ENCODE results near the gene NSUN6. TPM values are rescaled to one million over a fixed set of nuclear protein-coding genes. Genes with fewer than 3 reads are reported as not detected.
A peak's percentile ranks its signal among the peaks of the same experiment; 100 is the strongest.
"Not testable (repeated sequence)": the region's sequence is repeated elsewhere in the genome, so short reads cannot be mapped to it uniquely, and the experiment has no call there.

The NSUN6 gene
- polyA plus RNA-seq, 1 of the 3 experiments (the other 2 are of a cell fraction) = 5.3 TPM

DNA sequence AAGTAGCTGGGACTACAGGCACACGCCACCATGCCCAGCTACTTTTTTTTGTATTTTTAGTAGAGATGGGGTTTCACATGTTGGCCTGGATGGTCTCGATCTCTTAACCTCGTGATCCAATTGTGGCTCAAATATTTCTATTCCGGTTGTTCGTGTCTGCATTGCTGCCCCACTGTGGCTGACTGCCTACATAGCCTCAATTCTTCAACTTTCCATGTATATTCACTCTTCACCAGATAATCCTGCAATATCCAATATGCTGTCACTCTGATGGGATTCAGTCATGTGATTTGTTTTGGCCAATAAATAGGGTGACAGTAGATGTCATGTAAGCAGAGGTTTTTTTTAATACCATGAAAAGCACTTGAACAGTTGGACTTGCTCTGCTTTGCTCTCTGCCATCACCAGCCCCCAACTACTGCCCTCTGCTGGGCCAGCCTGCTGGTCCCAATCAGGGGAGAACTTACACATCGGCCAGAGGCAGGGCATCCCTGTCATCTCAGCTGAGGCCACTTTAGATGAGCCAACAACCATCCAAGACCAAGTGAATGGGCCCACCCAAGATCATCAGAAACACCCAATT, 56.7 kb downstream of the NSUN6 start:
- H3K27me3 ChIP-seq (ENCODE audit: insufficient read depth) = no peaks in the 10 kb centered on the region
- H3K36me3 ChIP-seq (replicated peaks in 1 of 2; ENCODE audit: control insufficient read depth in 1 of 2, insufficient read depth in 2 of 2, low read length in 1 of 2) = peaks cover 0 to 9% of the 10 kb centered on the region in 2 experiments
- no peak for DNase-seq
- no peaks in the 10 kb centered on the region for H3K9me3 ChIP-seq
- ChIA-PET POLR2A (no interaction called here), CTCF (interaction anchor here (0.7 to 1.1 kb wide), 3 partner anchors 9 to 55 kb away, joined by 3 to 5 read pairs (median 3); no protein-coding TSS in a partner anchor)
- no peaks in the 10 kb centered on the region for H3K9me2 ChIP-seq
- H3F3A ChIP-seq (replicated peaks; ENCODE audit: insufficient read depth) = no peaks in the 10 kb centered on the region
- no peak overlapping the region; a peak in 1 of 4 replicates for H3K4me3 ChIP-seq (ENCODE audit: low read depth in 2 of 2, low read length in 1 of 2)
- H2AFZ ChIP-seq (ENCODE audit: low read depth) = no peak overlapping the region
- no peak overlapping the region for H3K9ac ChIP-seq
- no peaks in the 10 kb centered on the region; the same call in 1 of the 2 replicates for H3K79me2 ChIP-seq (ENCODE audit: insufficient read depth)
- TF ChIP-seq, protein P1, sequence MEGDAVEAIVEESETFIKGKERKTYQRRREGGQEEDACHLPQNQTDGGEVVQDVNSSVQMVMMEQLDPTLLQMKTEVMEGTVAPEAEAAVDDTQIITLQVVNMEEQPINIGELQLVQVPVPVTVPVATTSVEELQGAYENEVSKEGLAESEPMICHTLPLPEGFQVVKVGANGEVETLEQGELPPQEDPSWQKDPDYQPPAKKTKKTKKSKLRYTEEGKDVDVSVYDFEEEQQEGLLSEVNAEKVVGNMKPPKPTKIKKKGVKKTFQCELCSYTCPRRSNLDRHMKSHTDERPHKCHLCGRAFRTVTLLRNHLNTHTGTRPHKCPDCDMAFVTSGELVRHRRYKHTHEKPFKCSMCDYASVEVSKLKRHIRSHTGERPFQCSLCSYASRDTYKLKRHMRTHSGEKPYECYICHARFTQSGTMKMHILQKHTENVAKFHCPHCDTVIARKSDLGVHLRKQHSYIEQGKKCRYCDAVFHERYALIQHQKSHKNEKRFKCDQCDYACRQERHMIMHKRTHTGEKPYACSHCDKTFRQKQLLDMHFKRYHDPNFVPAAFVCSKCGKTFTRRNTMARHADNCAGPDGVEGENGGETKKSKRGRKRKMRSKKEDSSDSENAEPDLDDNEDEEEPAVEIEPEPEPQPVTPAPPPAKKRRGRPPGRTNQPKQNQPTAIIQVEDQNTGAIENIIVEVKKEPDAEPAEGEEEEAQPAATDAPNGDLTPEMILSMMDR (IDR thresholded peaks at IDR 0.05) = peak; percentile 55
- TF ChIP-seq FOSL2 (IDR thresholded peaks at IDR 0.05; ENCODE audit: borderline replicate concordance, low read depth) = no peak
- 98% methylated on average over 6 of the region's 6 CpGs for WGBS (ENCODE audit: low lambda C conversion rate)
- no peaks in the 10 kb centered on the region for H3K4me1 ChIP-seq (ENCODE audit: control insufficient read depth in 1 of 2, insufficient read depth in 2 of 2, low read depth in 1 of 2, low read length in 1 of 2)
- no peak overlapping the region for H3K4me2 ChIP-seq
- no peak overlapping the region for H3K27ac ChIP-seq (ENCODE audit: low read depth in 2 of 2, low read length in 1 of 2)
- H4K20me1 ChIP-seq (ENCODE audit: insufficient read depth) = no peaks in the 10 kb centered on the region

- H3F3A ChIP-seq (replicated peaks; ENCODE audit: insufficient read depth); H3K9me3 ChIP-seq; H4K20me1 ChIP-seq (ENCODE audit: insufficient read depth); DNase-seq; H3K9ac ChIP-seq; H3K9me2 ChIP-seq; H3K79me2 ChIP-seq (ENCODE audit: insufficient read depth); H2AFZ ChIP-seq (ENCODE audit: low read depth); CTCF ChIA-PET; POLR2A ChIA-PET; H3K27ac ChIP-seq (ENCODE audit: low read depth in 2 of 2, low read length in 1 of 2); H3K4me1 ChIP-seq (ENCODE audit: control insufficient read depth in 1 of 2, insufficient read depth in 2 of 2, low read depth in 1 of 2, low read length in 1 of 2); H3K4me3 ChIP-seq (ENCODE audit: low read depth in 2 of 2, low read length in 1 of 2); H3K27me3 ChIP-seq (ENCODE audit: insufficient read depth); H3K4me2 ChIP-seq; H3K36me3 ChIP-seq (replicated peaks in 1 of 2; ENCODE audit: control insufficient read depth in 1 of 2, insufficient read depth in 2 of 2, low read length in 1 of 2): not testable (repeated sequence)
- WGBS (ENCODE audit: low lambda C conversion rate) = 100% methylated on average over 1 of the region's 1 CpG
These were observed 60.2 kb downstream of the NSUN6 start for GRCh38 chr10:18591141-18591540.

DNA sequence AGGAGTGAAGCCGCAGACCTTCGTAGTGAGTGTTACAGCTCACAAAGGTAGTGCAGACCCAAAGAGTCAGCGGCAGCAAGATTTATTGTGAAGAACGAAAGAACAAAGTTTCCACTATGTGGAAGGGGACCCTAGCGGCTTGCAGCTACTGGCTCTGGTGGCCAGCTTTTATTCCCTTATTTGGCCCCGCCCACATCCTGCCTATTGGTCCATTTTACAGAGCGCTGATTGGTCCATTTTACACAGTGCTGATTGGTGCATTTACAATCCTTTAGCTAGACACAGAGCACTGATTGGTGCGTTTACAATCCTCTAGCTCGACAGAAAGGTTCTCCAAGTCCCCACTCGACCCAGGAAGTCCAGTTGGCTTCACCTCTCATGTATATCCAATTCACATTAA, 64.8 kb downstream of the NSUN6 start:
- H3K36me3 ChIP-seq (replicated peaks in 1 of 2; ENCODE audit: control insufficient read depth in 1 of 2, insufficient read depth in 2 of 2, low read length in 1 of 2); H3K4me2 ChIP-seq; DNase-seq; H3K9ac ChIP-seq; H3K9me3 ChIP-seq; H3K27ac ChIP-seq (ENCODE audit: low read depth in 2 of 2, low read length in 1 of 2); POLR2A ChIA-PET; H3F3A ChIP-seq (replicated peaks; ENCODE audit: insufficient read depth); H3K79me2 ChIP-seq (ENCODE audit: insufficient read depth); H3K27me3 ChIP-seq (ENCODE audit: insufficient read depth); H3K4me3 ChIP-seq (ENCODE audit: low read depth in 2 of 2, low read length in 1 of 2); H3K9me2 ChIP-seq; H4K20me1 ChIP-seq (ENCODE audit: insufficient read depth); H2AFZ ChIP-seq (ENCODE audit: low read depth); H3K4me1 ChIP-seq (ENCODE audit: control insufficient read depth in 1 of 2, insufficient read depth in 2 of 2, low read depth in 1 of 2, low read length in 1 of 2): not testable (repeated sequence)
- WGBS (ENCODE audit: low lambda C conversion rate) = 90% methylated on average over 10 of the region's 10 CpGs
- CTCF ChIA-PET = interaction anchor here (0.9 to 1.5 kb wide), 3 partner anchors 11 to 15 kb away, joined by 3 to 4 read pairs (median 4); no protein-coding TSS in a partner anchor

Data from SK-N-SH (cell line).